GM10248 (cell line): ENCODE measurements around the gene PNO1.
A peak's percentile ranks its signal among the peaks of the same experiment; 100 is the strongest.

Source experiments
- CTCF ChIA-PET: fragments of 300-600 bp; sonication (Branson Sonifier 250); formaldehyde crosslinking; extraction: SDS; loops from one replicate; lab custom pipeline; 2021; ENCODE audit warnings: antibody characterized with exemption; lab: Yijun Ruan, JAX
- POLR2A ChIA-PET: fragments of 350-650 bp; sonication (Branson Sonifier 250); formaldehyde crosslinking; extraction: SDS; loops from one replicate; lab custom pipeline; 2020; ENCODE audit warnings: antibody characterized with exemption; lab: Yijun Ruan, JAX
- DNase-seq: peaks from one replicate; pipeline ENCODE4 v3.0.0; 2012; ENCODE audit errors: extremely low spot score
- TF ChIP-seq, protein P1 (sequence below): IDR thresholded peaks from 2 replicates; pipeline ENCODE4 v1.5.1; 2012; ENCODE audit warnings: mild to moderate bottlenecking, low read depth; ENCODE audit errors: extremely low read depth, missing control alignments, control extremely low read depth

Gene PNO1

DNA sequence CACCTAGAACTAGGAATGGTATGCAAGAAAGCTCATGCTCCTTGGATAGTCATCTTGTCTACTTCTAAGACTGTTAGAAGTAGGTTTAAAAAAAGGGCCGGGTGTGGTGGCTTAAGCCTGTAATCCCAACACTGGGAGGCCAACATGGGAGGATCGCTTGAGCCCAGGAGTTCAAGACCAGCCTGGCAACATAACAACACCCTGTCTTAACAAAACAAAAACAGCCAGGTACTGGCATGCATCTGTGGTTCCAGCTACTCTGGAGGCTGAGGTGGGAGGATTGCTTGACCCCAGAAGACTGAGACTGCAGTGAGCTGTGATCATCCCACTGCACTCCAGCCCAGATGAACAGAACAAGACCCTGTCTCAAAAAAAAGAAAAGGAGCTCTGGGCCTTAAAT, 19.9 kb downstream of the PNO1 start:
- no peak for DNase-seq
- ChIA-PET POLR2A (no interaction called here), CTCF (interaction anchor here (0.9 to 1.6 kb wide), 7 partner anchors 9 to 56 kb away, joined by 3 to 6 read pairs (median 4); no protein-coding TSS in a partner anchor)
- TF ChIP-seq, protein P1, sequence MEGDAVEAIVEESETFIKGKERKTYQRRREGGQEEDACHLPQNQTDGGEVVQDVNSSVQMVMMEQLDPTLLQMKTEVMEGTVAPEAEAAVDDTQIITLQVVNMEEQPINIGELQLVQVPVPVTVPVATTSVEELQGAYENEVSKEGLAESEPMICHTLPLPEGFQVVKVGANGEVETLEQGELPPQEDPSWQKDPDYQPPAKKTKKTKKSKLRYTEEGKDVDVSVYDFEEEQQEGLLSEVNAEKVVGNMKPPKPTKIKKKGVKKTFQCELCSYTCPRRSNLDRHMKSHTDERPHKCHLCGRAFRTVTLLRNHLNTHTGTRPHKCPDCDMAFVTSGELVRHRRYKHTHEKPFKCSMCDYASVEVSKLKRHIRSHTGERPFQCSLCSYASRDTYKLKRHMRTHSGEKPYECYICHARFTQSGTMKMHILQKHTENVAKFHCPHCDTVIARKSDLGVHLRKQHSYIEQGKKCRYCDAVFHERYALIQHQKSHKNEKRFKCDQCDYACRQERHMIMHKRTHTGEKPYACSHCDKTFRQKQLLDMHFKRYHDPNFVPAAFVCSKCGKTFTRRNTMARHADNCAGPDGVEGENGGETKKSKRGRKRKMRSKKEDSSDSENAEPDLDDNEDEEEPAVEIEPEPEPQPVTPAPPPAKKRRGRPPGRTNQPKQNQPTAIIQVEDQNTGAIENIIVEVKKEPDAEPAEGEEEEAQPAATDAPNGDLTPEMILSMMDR, result no peak

DNA sequence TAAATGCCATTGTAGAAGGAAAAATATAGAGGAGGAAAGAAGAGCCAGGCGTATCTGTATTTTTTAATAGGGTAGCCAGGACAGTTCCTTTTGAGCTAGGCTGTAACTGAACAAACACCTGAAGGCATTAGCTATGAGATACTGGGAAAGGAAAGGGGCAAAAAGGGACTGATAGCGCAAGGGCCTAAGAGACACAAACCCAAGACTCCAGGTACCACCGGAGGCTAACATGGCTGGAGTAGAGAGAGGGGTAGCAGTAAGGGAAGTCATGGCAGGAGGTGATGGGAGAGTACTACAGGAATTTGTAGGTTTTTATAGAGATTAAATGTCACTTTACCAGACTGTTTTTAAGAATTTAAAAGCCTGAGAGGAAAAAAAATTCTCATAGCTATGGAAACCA, 20.7 kb downstream of the PNO1 start:
- DNase-seq, result no peak
- ChIA-PET CTCF (interaction anchor here (0.8 to 1.6 kb wide), 7 partner anchors 17 to 75 kb away, joined by 3 to 5 read pairs (median 3); no protein-coding TSS in a partner anchor), POLR2A (no interaction called here)
- TF ChIP-seq, protein P1, result no peak

DNA sequence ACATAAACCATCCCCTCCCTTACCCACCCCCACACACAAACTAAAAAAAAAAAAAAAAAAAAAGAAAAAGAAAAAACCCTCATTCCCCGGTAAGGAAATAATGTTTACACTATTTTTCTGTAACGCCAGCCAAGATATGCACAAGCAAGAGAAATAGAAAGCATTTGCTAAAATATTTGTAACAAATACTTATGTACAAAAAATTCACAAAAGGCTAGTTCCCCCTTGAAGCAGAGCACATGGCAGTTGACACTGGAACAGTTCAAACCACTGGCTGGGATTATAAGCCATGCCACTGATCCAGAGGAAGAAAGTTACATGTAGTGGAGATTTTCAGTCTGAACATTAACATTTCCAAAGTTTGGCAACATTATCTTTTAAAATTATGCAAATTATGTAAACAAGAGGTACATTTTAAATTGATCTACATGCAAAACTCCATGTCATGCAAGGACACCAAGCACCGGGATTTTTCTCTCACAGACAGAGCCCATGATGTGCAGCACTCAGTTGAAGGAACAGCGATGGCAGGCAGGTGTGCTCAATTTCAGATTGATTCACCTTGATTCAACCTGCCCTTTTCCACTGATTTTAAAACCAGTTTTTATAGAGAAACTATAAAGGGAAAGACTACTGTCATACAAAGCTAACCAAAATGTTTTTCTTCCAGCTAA, 21.4 kb downstream of the PNO1 start:
- ChIA-PET CTCF (interaction anchor here (1.0 to 3.5 kb wide), 6 partner anchors 9 to 51 kb away, joined by 3 to 20 read pairs (median 4); no protein-coding TSS in a partner anchor), POLR2A (no interaction called here)
- TF ChIP-seq, protein P1, result no peak
- no peak for DNase-seq

DNA sequence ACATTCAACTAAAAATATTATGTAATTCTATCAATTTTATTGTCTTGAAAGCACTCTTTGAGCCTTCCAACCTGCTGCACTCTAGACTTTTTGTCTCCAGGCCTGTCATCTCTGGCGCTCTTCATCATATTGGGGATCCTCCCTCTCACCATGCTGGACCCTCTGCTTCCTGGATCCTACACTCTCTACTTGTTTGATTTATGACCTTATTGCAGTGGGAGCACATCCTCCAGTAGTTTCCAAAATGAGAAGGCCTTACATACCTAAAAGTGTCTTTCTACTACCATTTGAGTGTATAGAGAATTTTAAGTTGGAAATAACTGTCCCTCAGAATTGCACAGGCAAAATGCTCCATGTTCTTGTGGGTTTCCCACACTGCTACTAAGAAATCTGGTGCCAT, 25.2 kb downstream of the PNO1 start:
- ChIA-PET CTCF (interaction anchor here (1.4 to 5.7 kb wide), 5 partner anchors 12 to 62 kb away, joined by 3 to 61 read pairs (median 14); partner anchors contain the start of gene PNO1), POLR2A (no interaction called here)
- TF ChIP-seq, protein P1, result no peak
- no peak for DNase-seq

DNA sequence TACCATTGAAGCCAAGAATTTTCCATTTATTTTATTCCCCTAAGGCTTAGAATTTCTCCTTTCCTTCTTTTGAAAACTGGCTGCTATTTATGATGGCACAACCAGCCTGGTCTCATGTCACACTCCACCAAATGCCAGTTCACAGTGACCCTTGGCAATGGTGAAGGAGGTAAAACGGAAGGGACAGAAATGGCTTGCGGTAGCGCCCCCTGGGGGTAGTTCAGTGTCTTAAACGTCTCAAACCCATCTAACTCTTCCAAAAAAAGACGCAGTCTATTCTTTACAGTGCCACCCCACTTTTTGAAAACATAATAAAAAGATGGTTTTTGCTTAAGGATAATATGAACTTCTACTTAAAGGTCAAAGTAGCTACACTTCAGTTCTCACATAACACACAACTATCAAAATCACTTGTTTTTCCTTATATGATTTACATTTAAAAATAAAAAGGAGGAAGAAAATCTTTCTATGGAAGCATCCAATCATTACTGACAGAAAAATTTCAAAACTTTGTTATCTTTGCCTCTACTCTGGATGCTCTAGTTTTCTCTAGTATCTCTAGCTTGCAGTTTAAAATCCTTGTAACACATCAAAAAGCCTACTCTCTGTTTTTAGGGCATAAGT, 28.0 kb downstream of the PNO1 start:
- TF ChIP-seq, protein P1, result peak; percentile 54
- DNase-seq, result peak; percentile 31
- ChIA-PET POLR2A (no interaction called here), CTCF (interaction anchor here (0.6 to 5.7 kb wide), 24 partner anchors 8 to 243 kb away, joined by 3 to 61 read pairs (median 4); no protein-coding TSS in a partner anchor)

DNA sequence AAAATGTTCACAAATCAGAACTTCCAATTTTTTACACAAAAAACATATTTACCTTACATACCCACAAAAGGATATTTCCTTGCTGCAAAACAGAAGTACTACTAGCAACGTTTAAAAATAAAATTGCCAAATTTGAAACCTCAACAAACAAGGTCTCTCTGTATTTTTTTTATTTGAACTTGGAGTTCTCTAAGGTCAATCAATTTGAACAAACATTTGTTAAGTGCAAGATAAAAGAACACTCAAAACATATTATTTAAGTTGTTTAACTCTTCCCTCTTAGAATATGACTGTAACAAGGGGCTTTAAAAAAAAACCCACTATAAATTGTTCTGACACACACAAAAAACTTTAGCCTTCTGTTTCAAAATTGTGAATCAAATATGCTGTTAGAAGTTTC, 29.6 kb downstream of the PNO1 start:
- ChIA-PET CTCF (interaction anchor here (1.3 to 5.7 kb wide), 3 partner anchors 8 to 254 kb away, joined by 3 to 61 read pairs (median 9); no protein-coding TSS in a partner anchor), POLR2A (no interaction called here)
- TF ChIP-seq, protein P1, result no peak
- no peak for DNase-seq
